Measurements from ENCODE around the gene TANK.
"Not testable (repeated sequence)": the region's sequence is repeated elsewhere in the genome, so short reads cannot be mapped to it uniquely, and the experiment has no call there.

The TANK gene

DNA sequence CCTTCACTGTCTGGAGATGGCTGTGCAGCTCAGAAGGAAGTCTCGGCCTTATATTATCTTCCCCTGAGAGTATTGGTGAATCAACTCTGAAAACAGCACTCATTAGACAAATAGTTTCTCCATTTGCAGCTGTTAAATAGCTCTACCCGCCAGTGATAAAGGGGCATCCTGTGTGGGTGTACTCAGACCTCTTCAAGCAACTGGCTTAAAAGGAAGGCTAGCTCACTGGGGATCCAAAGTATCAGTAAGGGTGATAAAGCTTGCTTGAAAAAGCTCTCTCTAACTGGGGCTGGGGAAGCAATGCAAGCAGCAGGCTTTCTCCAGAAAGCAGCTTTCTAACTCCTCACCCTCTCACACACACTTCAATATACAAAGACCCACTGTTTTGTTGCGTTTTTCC, 83.1 kb downstream of the TANK start:
- no peak overlapping the region for H2BK12ac ChIP-seq (ENCODE audit: low read length in 2 of 2)
- no peak overlapping the region for H3K14ac ChIP-seq (ENCODE audit: low read length in 2 of 2)
- H3K4me1 ChIP-seq (ENCODE audit: control insufficient read depth, insufficient read depth, low read depth, low read length), result peaks cover 12% of the 10 kb centered on the region
- no peak overlapping the region for H4K91ac ChIP-seq (ENCODE audit: low read length)
- WGBS, result 94% methylated on average over 2 of the region's 3 CpGs
- no peak overlapping the region for H3K23ac ChIP-seq (ENCODE audit: low read length in 2 of 2)
- H3K79me1 ChIP-seq (replicated peaks; ENCODE audit: low read length, poor library complexity, severe bottlenecking), result no peaks in the 10 kb centered on the region
- peaks cover 0 to 15% of the 10 kb centered on the region in 2 experiments for H3K27me3 ChIP-seq (ENCODE audit: control insufficient read depth in 1 of 2, insufficient read depth in 1 of 2, low read length in 2 of 2)
- H3K4me3 ChIP-seq (ENCODE audit: insufficient read depth in 1 of 2, low read depth in 1 of 2, low read length in 2 of 2), result no peak overlapping the region
- peak overlapping the region; percentile 54 for H4K8ac ChIP-seq (ENCODE audit: low read length)
- no peak overlapping the region for H3K9ac ChIP-seq (ENCODE audit: low read length)
- no peak overlapping the region for H2BK120ac ChIP-seq (ENCODE audit: low read depth, low read length)
- no peak overlapping the region for H2BK5ac ChIP-seq (ENCODE audit: low read depth, low read length, poor library complexity, severe bottlenecking)
- no peaks in the 10 kb centered on the region for H3K9me3 ChIP-seq (ENCODE audit: control insufficient read depth, low read length)
- no peak overlapping the region for H3K4me2 ChIP-seq (ENCODE audit: low read length, poor library complexity, severe bottlenecking)
- no peak overlapping the region for H2AFZ ChIP-seq (ENCODE audit: low read depth, low read length)
- no peaks in the 10 kb centered on the region for H3K36me3 ChIP-seq (ENCODE audit: control insufficient read depth in 1 of 2, insufficient read depth in 2 of 2, low read depth in 1 of 2, low read length in 2 of 2)
- no peak overlapping the region for H2AK5ac ChIP-seq (ENCODE audit: low read length, severe bottlenecking)
- no peak for DNase-seq
- H3K18ac ChIP-seq (ENCODE audit: low read depth in 1 of 2, low read length in 2 of 2), result no peak overlapping the region
- no peak overlapping the region for H2BK15ac ChIP-seq (ENCODE audit: low read depth, poor library complexity, severe bottlenecking)
- H3K4ac ChIP-seq (ENCODE audit: low read depth in 1 of 2, low read length in 2 of 2), result no peak overlapping the region
- no peak overlapping the region for H3K27ac ChIP-seq (ENCODE audit: low read length, poor library complexity, severe bottlenecking)

DNA sequence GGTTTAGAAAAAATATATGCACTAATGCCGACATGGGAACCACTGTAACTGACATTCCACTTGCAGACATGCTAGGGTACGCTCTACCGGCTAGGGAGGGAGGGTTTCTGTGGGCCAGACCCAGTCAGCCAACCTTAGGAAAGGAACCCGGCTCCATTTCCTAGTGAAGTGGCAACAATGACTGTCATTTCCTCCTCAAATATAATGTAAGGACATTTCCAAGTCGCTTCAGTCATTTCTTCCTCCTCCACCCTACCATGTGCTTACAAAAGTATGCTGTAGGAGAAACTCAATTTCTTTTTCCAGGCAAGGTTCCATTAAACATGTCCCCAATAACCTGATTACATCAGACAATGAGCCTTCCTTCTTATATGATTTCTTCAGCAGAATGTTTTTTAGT, 83.7 kb downstream of the TANK start:
- Histone ChIP-seq H2BK120ac (ENCODE audit: low read depth, low read length) (no peak overlapping the region), H3K4ac (ENCODE audit: low read depth in 1 of 2, low read length in 2 of 2) (no peak overlapping the region), H3K18ac (ENCODE audit: low read depth in 1 of 2, low read length in 2 of 2) (no peak overlapping the region), H3K23ac (ENCODE audit: low read length in 2 of 2) (no peak overlapping the region), H3K4me1 (ENCODE audit: control insufficient read depth, insufficient read depth, low read depth, low read length) (peaks cover 7% of the 10 kb centered on the region), H2AK5ac (ENCODE audit: low read length, severe bottlenecking) (no peak overlapping the region), H4K91ac (ENCODE audit: low read length) (no peak overlapping the region), H2AFZ (ENCODE audit: low read depth, low read length) (no peak overlapping the region), H3K4me2 (ENCODE audit: low read length, poor library complexity, severe bottlenecking) (no peak overlapping the region), H2BK15ac (ENCODE audit: low read depth, poor library complexity, severe bottlenecking) (no peak overlapping the region), H3K9ac (ENCODE audit: low read length) (no peak overlapping the region), H3K9me3 (ENCODE audit: control insufficient read depth, low read length) (no peaks in the 10 kb centered on the region), H3K79me1 (replicated peaks; ENCODE audit: low read length, poor library complexity, severe bottlenecking) (no peaks in the 10 kb centered on the region), H3K27me3 (ENCODE audit: control insufficient read depth in 1 of 2, insufficient read depth in 1 of 2, low read length in 2 of 2) (peaks cover 0 to 15% of the 10 kb centered on the region in 2 experiments), H3K14ac (ENCODE audit: low read length in 2 of 2) (no peak overlapping the region), H3K4me3 (ENCODE audit: insufficient read depth in 1 of 2, low read depth in 1 of 2, low read length in 2 of 2) (no peak overlapping the region), H2BK5ac (ENCODE audit: low read depth, low read length, poor library complexity, severe bottlenecking) (no peak overlapping the region), H3K36me3 (ENCODE audit: control insufficient read depth in 1 of 2, insufficient read depth in 2 of 2, low read depth in 1 of 2, low read length in 2 of 2) (no peaks in the 10 kb centered on the region), H3K27ac (ENCODE audit: low read length, poor library complexity, severe bottlenecking) (no peak overlapping the region), H2BK12ac (ENCODE audit: low read length in 2 of 2) (no peak overlapping the region), H4K8ac (ENCODE audit: low read length) (no peak overlapping the region)
- DNase-seq, result no peak
- WGBS, result 79% methylated on average over 5 of the region's 5 CpGs

DNA sequence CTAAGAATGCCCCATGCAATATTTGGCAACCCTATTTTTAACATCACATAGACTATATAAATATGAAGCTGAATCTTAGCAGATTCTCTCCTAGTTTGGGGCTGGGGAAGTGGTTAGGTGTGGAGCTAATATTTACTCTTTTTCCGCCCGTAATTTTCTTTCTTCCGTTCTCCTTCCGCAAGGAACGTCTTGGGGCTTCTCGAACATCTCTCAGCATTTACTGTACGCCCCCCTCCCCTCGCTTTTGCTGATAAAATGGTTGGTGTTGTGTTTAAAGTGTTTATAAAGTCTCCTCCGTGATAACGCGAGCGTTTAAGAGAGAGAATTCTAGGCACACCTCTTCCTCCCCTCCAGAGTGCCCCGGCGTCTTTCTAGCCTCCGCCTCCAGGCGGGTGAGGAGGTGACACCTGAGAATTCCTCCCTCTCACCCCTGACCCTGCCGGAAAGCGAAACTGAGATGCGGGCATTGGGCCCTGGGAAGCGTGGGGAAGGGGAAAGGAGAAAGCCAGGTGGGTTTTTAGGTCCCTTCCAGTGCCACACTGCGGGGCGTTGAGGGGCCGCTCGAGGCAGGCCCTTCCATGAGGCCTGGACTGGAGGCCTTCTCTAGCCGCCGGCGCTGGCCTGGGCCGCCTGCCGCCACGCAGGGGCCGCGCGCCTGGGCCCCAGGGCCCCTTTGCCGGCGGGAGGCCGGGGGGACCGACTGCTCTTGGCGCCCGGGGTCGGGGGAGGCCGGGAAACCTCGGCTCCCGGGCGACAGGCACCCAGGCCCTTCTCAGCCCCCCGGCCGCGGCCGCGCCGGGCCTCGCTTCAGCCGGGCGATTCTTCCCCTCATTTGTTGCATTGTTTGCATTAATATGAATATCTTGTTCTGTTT, 84.4 kb downstream of the TANK start:
- Histone ChIP-seq H2BK120ac (ENCODE audit: low read depth, low read length) (peak overlapping the region; percentile 61), H3K18ac (ENCODE audit: low read depth in 1 of 2, low read length in 2 of 2) (peak overlapping the region; percentile 52 to 54), H4K8ac (ENCODE audit: low read length) (peak overlapping the region; percentile 88), H3K27me3 (ENCODE audit: control insufficient read depth in 1 of 2, insufficient read depth in 1 of 2, low read length in 2 of 2) (peaks cover 0 to 15% of the 10 kb centered on the region in 2 experiments), H2AFZ (ENCODE audit: low read depth, low read length) (peak overlapping the region; percentile 82), H4K91ac (ENCODE audit: low read length) (peak overlapping the region; percentile 15)
- not testable (repeated sequence) for H3K27ac ChIP-seq (ENCODE audit: low read length, poor library complexity, severe bottlenecking); H3K9me3 ChIP-seq (ENCODE audit: control insufficient read depth, low read length); H3K23ac ChIP-seq (ENCODE audit: low read length in 2 of 2); H2BK12ac ChIP-seq (ENCODE audit: low read length in 2 of 2); H3K9ac ChIP-seq (ENCODE audit: low read length); H3K14ac ChIP-seq (ENCODE audit: low read length in 2 of 2); H3K36me3 ChIP-seq (ENCODE audit: control insufficient read depth in 1 of 2, insufficient read depth in 2 of 2, low read depth in 1 of 2, low read length in 2 of 2); H3K4me1 ChIP-seq (ENCODE audit: control insufficient read depth, insufficient read depth, low read depth, low read length); H3K79me1 ChIP-seq (replicated peaks; ENCODE audit: low read length, poor library complexity, severe bottlenecking); H3K4me2 ChIP-seq (ENCODE audit: low read length, poor library complexity, severe bottlenecking); H3K4ac ChIP-seq (ENCODE audit: low read depth in 1 of 2, low read length in 2 of 2); H2BK5ac ChIP-seq (ENCODE audit: low read depth, low read length, poor library complexity, severe bottlenecking); DNase-seq; H3K4me3 ChIP-seq (ENCODE audit: insufficient read depth in 1 of 2, low read depth in 1 of 2, low read length in 2 of 2); H2AK5ac ChIP-seq (ENCODE audit: low read length, severe bottlenecking); H2BK15ac ChIP-seq (ENCODE audit: low read depth, poor library complexity, severe bottlenecking)
- WGBS, result 70% methylated on average over 2 of the region's 53 CpGs

DNA sequence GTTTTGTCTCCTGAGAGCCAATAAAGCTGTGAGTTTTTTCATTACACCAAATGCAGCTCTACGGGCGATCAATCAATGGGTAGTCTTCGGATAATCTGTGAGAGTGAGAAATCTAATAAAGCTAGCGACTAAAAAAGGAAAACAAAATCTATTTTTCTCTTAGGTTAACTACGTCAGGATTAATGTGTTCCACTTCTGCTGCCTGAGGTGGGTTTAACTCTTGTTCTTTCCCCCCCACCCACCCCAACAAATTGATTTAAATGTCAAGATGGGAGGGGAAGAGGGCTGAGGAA, 85.0 kb downstream of the TANK start:
- no peak overlapping the region for H2BK12ac ChIP-seq (ENCODE audit: low read length in 2 of 2)
- H3K23ac ChIP-seq (ENCODE audit: low read length in 2 of 2), result no peak overlapping the region
- no peak for DNase-seq
- no peaks in the 10 kb centered on the region for H3K4me1 ChIP-seq (ENCODE audit: control insufficient read depth, insufficient read depth, low read depth, low read length)
- H2BK120ac ChIP-seq (ENCODE audit: low read depth, low read length), result no peak overlapping the region
- H3K14ac ChIP-seq (ENCODE audit: low read length in 2 of 2), result no peak overlapping the region
- no peak overlapping the region for H2BK5ac ChIP-seq (ENCODE audit: low read depth, low read length, poor library complexity, severe bottlenecking)
- peaks cover 0 to 15% of the 10 kb centered on the region in 2 experiments for H3K27me3 ChIP-seq (ENCODE audit: control insufficient read depth in 1 of 2, insufficient read depth in 1 of 2, low read length in 2 of 2)
- H3K4ac ChIP-seq (ENCODE audit: low read depth in 1 of 2, low read length in 2 of 2), result no peak overlapping the region
- WGBS, result 36% methylated on average over 2 of the region's 5 CpGs
- no peak overlapping the region for H3K4me3 ChIP-seq (ENCODE audit: insufficient read depth in 1 of 2, low read depth in 1 of 2, low read length in 2 of 2)
- no peak overlapping the region for H2BK15ac ChIP-seq (ENCODE audit: low read depth, poor library complexity, severe bottlenecking)
- no peaks in the 10 kb centered on the region for H3K9me3 ChIP-seq (ENCODE audit: control insufficient read depth, low read length)
- no peak overlapping the region for H3K27ac ChIP-seq (ENCODE audit: low read length, poor library complexity, severe bottlenecking)
- no peak overlapping the region for H3K18ac ChIP-seq (ENCODE audit: low read depth in 1 of 2, low read length in 2 of 2)
- no peak overlapping the region for H4K8ac ChIP-seq (ENCODE audit: low read length)
- no peaks in the 10 kb centered on the region for H3K36me3 ChIP-seq (ENCODE audit: control insufficient read depth in 1 of 2, insufficient read depth in 2 of 2, low read depth in 1 of 2, low read length in 2 of 2)
- H3K4me2 ChIP-seq (ENCODE audit: low read length, poor library complexity, severe bottlenecking), result no peak overlapping the region
- H4K91ac ChIP-seq (ENCODE audit: low read length), result no peak overlapping the region
- no peak overlapping the region for H3K9ac ChIP-seq (ENCODE audit: low read length)
- H2AK5ac ChIP-seq (ENCODE audit: low read length, severe bottlenecking), result no peak overlapping the region
- H3K79me1 ChIP-seq (replicated peaks; ENCODE audit: low read length, poor library complexity, severe bottlenecking), result no peaks in the 10 kb centered on the region
- H2AFZ ChIP-seq (ENCODE audit: low read depth, low read length), result no peak overlapping the region

All from mesenchymal stem cell (in vitro differentiated cells and primary cell).